T-helper 17 cell (primary cell): ENCODE results near the gene ACTN1. TPM values are rescaled to one million over a fixed set of nuclear protein-coding genes. Genes with fewer than 3 reads are reported as not detected.
A peak's percentile ranks its signal among the peaks of the same experiment; 100 is the strongest.

Experiments
- ATAC-seq: fragments of 150-1000 bp; cut with Tn5 transposase; 2 replicates; pipeline ENCODE4 v1.10.0; 2021; ENCODE audit warnings: mild to moderate bottlenecking, moderate library complexity
- DNase-seq, 3 donors: peaks; one replicate each; pipeline versions ENCODE4 v3.0.0 to v3.0.0-alpha.2; 2020 to 2021
- H3K9me3 ChIP-seq: one replicate; pipeline ENCODE4 v1.7.0; 2013; ENCODE audit warnings: low read length, mild to moderate bottlenecking; ENCODE audit not compliant: control insufficient read depth, poor library complexity, severe bottlenecking
- H3K27ac Mint-ChIP-seq: one replicate; pipeline ENCODE4 v1.8.0; 2022; ENCODE audit warnings: mild to moderate bottlenecking, moderate library complexity, mixed read lengths
- H3K27me3 Mint-ChIP-seq: one replicate; pipeline ENCODE4 v1.8.0; 2022; ENCODE audit warnings: mixed read lengths
- H3K36me3 Mint-ChIP-seq: one replicate; pipeline ENCODE4 v1.8.0; 2022; ENCODE audit warnings: low read depth, mixed read lengths
- H3K4me1 Mint-ChIP-seq: one replicate; pipeline ENCODE4 v1.8.0; 2022; ENCODE audit warnings: mild to moderate bottlenecking, mixed read lengths
- H3K4me3 Mint-ChIP-seq: one replicate; pipeline ENCODE4 v1.8.0; 2022; ENCODE audit warnings: mild to moderate bottlenecking, moderate library complexity, mixed read lengths
- total RNA-seq, 4 donors: library from RNA in 2 of 4; stranded (reverse) in 2 of 4; gene quantifications; one replicate each; pipeline ENCODE4 v1.2.3 and lab custom pipeline; 2022 to 2026

The ACTN1 gene
- total RNA-seq, 2 donors from 2014 or later: 36.8 to 88.9 TPM

DNA sequence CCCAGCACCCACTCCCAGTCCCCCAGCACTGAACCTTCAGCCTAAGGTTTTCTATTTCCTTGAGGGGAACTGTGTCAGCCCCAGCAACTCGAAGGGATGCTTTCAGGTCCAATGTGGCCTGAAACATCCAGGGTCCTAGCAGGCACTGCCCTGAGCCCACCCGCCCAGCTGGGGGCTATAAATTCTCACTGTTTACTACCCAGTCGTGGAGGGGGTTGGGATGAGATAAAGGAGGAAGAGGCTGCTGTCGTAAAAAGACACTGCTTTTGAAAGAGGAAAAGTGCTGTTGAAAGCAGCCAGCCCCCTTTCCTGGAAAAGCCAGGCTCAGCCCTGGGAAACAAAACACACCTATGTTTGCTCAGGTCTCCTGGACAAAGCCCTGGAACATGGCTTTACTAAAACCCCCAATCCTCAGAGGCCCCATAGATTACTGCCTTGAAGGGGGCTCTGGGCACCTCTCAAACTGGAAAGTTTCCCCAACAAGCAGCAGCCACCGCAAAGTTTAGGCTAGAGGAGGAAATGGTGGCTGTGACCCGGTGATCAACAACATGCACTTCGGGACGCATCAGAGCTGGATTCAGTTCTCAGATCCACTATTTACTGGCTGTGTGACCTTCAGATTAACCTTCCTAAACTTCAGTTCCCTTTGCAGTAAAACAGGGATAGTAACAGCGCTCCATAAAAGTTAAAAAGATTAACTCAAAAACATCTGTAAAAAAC, 51.0 kb downstream of the ACTN1 start:
- Mint-ChIP-seq H3K36me3 (peaks cover 4% of the 10 kb centered on the region), H3K4me1 (peaks cover 18% of the 10 kb centered on the region), H3K4me3 (no peak overlapping the region), H3K27ac (peak overlapping the region; percentile 49), H3K27me3 (no peaks in the 10 kb centered on the region)
- H3K9me3 ChIP-seq: no peaks in the 10 kb centered on the region
- DNase-seq (no peak), ATAC-seq (no peak)

DNA sequence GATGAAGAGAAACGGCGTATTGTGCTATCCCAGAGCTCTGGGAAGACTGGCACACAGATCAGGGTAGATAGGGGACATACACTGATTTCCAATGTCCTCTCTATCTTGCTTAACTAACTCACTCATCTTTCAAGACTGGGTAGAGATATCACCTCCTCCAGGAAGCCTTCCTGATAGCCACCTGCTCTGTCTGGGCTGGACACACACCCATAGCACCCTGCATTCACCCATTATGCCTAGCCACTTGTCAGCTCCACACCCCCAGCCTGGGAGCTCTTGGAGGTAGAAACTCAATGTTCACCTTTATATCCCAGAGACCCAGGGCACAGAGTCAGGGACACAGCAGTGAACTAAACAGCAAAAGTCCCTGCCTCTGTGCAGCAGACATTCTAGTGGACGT, 52.0 kb downstream of the ACTN1 start:
- no peak overlapping the region for H3K4me3 Mint-ChIP-seq
- ATAC-seq (no peak), DNase-seq (no peak)
- no peak overlapping the region for H3K27ac Mint-ChIP-seq
- no peaks in the 10 kb centered on the region for H3K27me3 Mint-ChIP-seq
- H3K4me1 Mint-ChIP-seq: peaks cover 18% of the 10 kb centered on the region
- no peaks in the 10 kb centered on the region for H3K9me3 ChIP-seq
- H3K36me3 Mint-ChIP-seq: peaks cover 7% of the 10 kb centered on the region

DNA sequence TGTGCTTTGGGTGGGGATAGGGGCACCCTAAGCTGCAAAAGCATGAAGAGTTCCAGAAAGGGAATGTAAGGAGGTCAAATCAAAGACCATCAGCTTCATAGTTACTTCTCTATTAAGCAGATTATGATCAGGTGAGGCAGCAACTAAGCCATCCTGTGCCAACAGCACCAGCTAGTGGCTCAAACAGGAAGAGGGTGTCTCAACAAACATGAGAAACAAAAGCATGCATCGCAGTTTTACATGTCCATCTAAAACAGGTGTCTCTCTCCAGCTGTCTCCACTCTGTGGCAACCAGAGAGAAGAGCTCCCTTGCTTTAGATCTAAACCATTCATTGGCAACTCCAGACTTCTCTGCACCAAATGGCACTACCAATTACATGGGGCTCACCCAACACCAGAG, 52.9 kb downstream of the ACTN1 start:
- H3K9me3 ChIP-seq: no peaks in the 10 kb centered on the region
- Mint-ChIP-seq H3K4me1 (peaks cover 15% of the 10 kb centered on the region), H3K27ac (no peak overlapping the region), H3K27me3 (no peaks in the 10 kb centered on the region), H3K4me3 (no peak overlapping the region), H3K36me3 (peaks cover 7% of the 10 kb centered on the region)
- DNase-seq (no peak), ATAC-seq (no peak)

DNA sequence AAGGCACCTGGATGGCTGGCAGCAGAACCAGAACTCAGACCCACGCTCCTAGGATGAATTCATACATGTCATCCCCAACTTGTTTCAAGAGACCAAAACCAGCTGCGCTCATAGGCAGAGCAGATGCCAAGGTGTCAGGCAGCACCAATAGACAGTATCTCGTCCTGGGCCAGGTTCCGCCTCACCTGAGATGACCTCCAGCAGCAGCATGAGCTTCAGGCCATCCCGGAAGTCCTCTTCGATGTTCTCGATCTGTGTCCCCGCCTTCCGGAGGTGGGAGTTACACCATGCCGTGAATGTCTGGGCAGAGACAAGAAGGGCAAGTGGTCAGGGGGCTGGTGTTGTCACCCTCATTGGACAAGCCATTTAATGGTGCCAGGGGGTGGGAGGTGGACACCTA, 53.7 kb downstream of the ACTN1 start:
- H3K9me3 ChIP-seq: no peaks in the 10 kb centered on the region
- no peak overlapping the region for H3K4me3 Mint-ChIP-seq
- H3K36me3 Mint-ChIP-seq: peaks cover 7% of the 10 kb centered on the region
- ATAC-seq (no peak), DNase-seq (no peak)
- H3K27me3 Mint-ChIP-seq: no peaks in the 10 kb centered on the region
- no peak overlapping the region for H3K27ac Mint-ChIP-seq
- peaks cover 13% of the 10 kb centered on the region for H3K4me1 Mint-ChIP-seq

DNA sequence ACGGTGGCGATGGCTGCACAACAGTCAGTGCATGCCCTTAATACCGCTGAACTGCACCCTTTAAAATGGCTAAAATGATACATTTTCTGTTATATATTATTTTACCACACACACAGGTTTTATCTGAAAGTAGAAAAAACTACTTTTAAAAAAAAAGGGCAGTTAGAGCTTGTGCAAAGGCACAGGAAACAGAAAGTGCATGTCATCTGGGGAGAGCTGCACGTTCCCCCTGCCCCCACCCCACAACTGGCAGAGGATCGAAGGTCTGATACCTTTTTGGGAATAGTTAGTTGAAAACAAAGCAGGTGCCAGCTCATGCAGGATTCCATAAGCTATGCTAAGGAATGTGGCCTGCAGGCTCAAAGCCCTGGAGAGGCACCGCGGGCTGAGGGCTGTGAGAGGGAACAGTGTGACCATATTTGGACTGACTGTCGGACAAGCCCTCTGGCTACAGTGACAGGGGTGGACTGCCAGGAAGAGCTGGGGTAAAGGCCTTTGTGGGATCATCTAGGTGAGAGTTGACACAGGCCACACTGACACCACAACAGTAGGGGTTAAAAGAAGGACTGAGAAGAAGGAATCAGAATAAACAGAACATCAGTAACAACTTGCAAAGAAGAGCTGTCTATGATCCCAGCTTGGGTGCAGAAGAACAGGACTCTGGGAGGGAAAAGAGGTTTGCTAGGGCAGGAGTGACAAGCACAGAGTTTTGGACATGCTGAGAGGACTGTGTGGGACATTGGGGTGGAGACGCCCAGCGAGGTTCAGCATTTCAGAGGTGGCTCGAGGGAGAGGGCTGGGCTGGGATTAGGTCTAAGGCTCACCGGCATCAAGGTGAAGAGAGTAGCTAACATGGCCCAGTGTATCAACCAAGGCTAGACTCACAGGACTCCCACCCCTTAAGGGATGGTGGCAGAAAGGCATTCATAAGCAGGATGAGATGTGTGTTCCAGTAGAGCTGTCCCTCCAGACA, 54.6 kb downstream of the ACTN1 start:
- Mint-ChIP-seq H3K36me3 (peaks cover 7% of the 10 kb centered on the region), H3K4me1 (peaks cover 10% of the 10 kb centered on the region), H3K27me3 (no peaks in the 10 kb centered on the region), H3K27ac (no peak overlapping the region), H3K4me3 (no peak overlapping the region)
- ATAC-seq (no peak), DNase-seq (no peak)
- H3K9me3 ChIP-seq: no peaks in the 10 kb centered on the region

DNA sequence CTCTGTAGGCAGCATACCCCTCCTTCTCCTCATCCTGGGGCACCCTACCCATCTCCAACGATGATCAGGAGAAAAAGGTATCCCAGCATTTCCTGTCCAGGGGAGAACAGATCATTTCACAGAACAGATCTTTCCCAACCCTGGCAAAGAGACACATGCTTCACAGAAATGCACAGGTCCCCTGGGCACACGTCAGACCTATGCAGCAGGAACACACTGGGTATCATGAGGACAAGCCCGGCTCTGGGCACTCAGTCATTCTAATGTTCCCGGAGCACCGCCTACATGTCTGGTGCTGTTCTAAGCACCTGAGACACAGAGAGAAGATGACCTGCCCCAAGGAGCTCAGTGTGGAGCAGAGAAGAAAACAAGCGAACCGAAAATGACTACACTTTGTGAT, 56.2 kb downstream of the ACTN1 start:
- no peaks in the 10 kb centered on the region for H3K27me3 Mint-ChIP-seq
- H3K36me3 Mint-ChIP-seq: peaks cover 9% of the 10 kb centered on the region
- no peaks in the 10 kb centered on the region for H3K9me3 ChIP-seq
- H3K27ac Mint-ChIP-seq: peak overlapping the region; percentile 78
- no peak overlapping the region for H3K4me3 Mint-ChIP-seq
- no peak for ATAC-seq
- no peak for DNase-seq
- peaks cover 10% of the 10 kb centered on the region for H3K4me1 Mint-ChIP-seq

DNA sequence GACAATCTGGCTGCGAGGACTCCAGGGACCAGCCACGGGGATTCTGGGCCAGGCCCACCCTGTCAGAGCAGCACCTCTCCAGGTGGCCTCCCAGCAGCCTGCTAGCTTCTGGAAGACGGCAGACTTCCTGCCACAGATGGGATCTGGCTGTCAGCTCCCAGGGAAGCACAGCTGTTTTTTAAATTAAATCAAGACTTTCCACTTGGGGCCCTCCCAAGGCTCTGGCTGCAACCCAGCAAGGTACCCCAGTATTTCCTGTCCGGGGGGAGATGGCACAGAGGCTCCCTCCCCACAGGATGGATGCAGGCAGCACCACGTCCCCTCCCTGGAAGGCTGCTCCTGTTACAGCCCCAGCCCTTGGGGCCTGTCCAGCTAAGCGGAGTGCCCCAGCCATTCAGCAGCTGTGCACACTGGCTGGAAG, 56.9 kb downstream of the ACTN1 start:
- H3K27me3 Mint-ChIP-seq: no peaks in the 10 kb centered on the region
- peaks cover 10% of the 10 kb centered on the region for H3K4me1 Mint-ChIP-seq
- no peak for ATAC-seq
- no peak overlapping the region for H3K4me3 Mint-ChIP-seq
- H3K36me3 Mint-ChIP-seq: peaks cover 9% of the 10 kb centered on the region
- DNase-seq: no peak
- H3K27ac Mint-ChIP-seq: no peak overlapping the region
- H3K9me3 ChIP-seq: no peaks in the 10 kb centered on the region

DNA sequence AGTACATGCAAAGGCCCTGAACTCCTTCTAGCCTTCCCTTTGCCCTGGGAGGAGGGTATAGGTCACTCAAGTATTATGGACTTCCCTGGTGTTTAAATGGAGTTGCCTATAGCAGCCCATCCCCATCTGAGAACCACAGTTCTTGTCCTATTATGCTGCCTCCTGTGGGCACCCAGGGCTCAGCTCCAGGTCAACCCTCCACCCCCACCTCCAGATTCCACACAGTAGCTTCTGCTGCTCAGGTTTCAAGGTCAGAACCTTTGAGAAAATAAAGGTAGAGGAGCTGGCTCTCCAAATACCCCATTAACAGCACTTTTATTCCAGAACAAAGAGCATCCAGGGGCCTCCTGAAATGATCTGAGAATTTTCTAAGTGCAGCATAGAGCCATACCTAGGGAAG, 57.4 kb downstream of the ACTN1 start:
- no peak overlapping the region for H3K27ac Mint-ChIP-seq
- no peaks in the 10 kb centered on the region for H3K27me3 Mint-ChIP-seq
- DNase-seq (no peak), ATAC-seq (no peak)
- H3K9me3 ChIP-seq: no peaks in the 10 kb centered on the region
- H3K4me3 Mint-ChIP-seq: no peak overlapping the region
- peaks cover 14% of the 10 kb centered on the region for H3K4me1 Mint-ChIP-seq
- H3K36me3 Mint-ChIP-seq: peaks cover 13% of the 10 kb centered on the region

DNA sequence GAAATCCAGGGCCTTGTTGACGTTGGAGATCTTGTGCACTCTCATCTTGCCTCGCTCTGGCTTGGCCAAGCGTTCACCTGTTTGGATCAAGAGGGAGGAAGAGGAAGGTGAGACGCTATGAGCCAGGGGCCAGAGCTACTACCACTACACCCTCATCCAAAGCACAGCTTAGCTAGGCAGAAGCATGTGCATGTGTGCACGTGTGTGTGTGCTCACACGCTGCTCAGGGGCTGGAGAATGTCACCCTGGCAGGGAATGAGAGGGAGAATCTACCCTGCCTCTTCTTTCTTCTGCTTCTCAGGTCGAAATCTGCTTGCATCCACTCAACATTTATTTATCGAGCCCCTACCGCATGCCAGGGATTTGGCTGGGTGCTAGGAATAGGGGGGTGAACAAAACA, 58.1 kb downstream of the ACTN1 start:
- Mint-ChIP-seq H3K4me1 (peaks cover 14% of the 10 kb centered on the region), H3K27ac (no peak overlapping the region), H3K36me3 (peaks cover 13% of the 10 kb centered on the region)

DNA sequence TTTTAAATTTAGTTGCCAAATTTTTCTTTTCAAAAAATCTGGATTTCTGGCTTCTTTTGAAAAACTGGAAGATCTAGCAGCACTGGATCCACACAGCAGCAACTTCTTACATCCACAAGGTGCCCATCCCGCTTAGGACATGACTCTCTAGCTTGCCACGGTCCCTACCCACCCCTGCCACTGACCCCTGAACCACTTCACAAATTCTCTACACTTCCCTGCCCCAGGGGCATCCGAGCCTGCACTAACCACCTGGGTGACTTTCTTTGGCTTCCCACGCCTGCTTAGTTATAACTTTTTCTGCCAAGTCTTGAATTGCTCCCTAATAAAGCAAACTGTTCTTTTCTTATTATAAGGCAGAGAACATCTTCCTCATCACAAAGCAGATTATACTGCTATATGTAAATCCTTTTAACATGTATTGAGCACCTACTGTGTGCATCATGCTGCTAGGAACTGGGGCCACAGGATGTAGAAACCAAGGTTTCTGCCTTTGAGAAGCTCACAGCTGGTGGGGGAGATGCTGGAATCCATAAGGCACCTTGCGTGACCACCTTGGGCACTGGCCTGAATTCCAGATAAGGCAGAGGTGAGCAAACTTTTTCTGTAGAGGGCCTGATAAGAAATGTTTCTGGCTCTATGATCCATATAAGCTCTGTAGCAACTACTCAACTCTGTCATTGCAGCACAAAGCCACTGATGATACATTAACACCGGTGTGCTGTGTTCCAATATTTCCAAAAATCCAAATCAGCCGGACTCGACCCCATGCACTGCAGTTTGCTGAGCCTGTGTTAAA, 59.8 kb downstream of the ACTN1 start:
- Mint-ChIP-seq H3K36me3 (peaks cover 10% of the 10 kb centered on the region), H3K27ac (no peak overlapping the region), H3K27me3 (no peaks in the 10 kb centered on the region), H3K4me3 (no peak overlapping the region), H3K4me1 (peaks cover 12% of the 10 kb centered on the region)
- no peak for DNase-seq
- H3K9me3 ChIP-seq: no peaks in the 10 kb centered on the region
- no peak for ATAC-seq

More for the DNA sequence above, 58.1 kb downstream of the ACTN1 start:
- DNase-seq (no peak), ATAC-seq (no peak)
- H3K27me3 Mint-ChIP-seq: no peaks in the 10 kb centered on the region
- H3K9me3 ChIP-seq: no peaks in the 10 kb centered on the region
- no peak overlapping the region for H3K4me3 Mint-ChIP-seq

DNA sequence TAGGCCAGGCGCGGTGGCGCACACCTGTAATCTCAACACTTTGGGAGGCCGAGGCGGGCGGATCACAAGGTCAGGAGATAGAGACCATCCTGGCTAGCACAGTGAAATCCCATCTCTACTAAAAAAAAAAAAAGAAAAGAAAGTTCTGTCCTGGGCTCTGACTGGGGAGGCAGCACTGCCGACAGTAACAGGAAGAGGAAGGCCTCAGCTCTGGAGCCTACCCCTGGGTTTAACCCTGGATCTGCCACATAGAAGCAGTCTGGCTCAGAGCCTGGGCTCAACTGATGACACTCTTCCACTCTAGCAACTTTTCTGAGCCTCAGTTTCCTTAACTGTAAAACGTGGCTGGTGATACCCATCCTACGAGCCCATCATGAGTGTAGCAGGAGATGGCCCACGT, 60.5 kb downstream of the ACTN1 start:
- no peak for ATAC-seq

DNA sequence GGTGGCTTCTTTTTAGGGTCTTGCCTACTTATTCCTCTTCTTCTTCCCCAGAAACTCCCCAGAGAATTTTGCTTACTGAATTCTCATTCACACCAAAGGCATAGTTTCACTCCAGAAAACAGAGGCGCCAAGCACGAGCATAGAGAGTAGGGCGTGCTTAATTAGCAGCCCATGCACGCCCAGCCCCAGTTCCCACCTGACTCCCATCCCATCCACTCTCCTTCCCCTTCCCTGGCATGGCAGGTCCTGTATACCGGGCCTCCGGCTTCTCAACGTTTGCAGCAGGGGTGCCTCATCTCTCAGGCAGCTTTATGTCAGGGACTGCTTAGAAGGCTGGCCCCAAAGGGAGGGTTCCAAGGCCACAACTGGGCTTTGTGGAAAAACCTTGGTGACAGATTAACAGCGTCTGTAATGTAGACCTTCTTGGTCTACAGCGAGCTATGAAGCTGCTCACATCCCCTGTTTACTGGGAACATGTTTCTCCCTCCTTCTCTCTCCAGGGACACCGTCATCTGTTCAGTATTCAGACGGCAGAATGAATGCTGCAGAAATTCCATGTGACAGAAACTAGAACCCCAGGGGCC, 62.7 kb downstream of the ACTN1 start:
- peak overlapping the region; percentile 75 for H3K27ac Mint-ChIP-seq
- no peaks in the 10 kb centered on the region for H3K27me3 Mint-ChIP-seq
- H3K36me3 Mint-ChIP-seq: peaks cover 7% of the 10 kb centered on the region
- no peak overlapping the region for H3K4me3 Mint-ChIP-seq
- H3K4me1 Mint-ChIP-seq: peaks cover 9% of the 10 kb centered on the region
- DNase-seq (no peak), ATAC-seq (no peak)
- H3K9me3 ChIP-seq: no peaks in the 10 kb centered on the region

More for the DNA sequence above, 60.5 kb downstream of the ACTN1 start:
- no peak overlapping the region for H3K27ac Mint-ChIP-seq
- peaks cover 10% of the 10 kb centered on the region for H3K36me3 Mint-ChIP-seq
- H3K4me1 Mint-ChIP-seq: peaks cover 12% of the 10 kb centered on the region
- DNase-seq: no peak
- no peak overlapping the region for H3K4me3 Mint-ChIP-seq
- no peaks in the 10 kb centered on the region for H3K27me3 Mint-ChIP-seq
- H3K9me3 ChIP-seq: no peaks in the 10 kb centered on the region

DNA sequence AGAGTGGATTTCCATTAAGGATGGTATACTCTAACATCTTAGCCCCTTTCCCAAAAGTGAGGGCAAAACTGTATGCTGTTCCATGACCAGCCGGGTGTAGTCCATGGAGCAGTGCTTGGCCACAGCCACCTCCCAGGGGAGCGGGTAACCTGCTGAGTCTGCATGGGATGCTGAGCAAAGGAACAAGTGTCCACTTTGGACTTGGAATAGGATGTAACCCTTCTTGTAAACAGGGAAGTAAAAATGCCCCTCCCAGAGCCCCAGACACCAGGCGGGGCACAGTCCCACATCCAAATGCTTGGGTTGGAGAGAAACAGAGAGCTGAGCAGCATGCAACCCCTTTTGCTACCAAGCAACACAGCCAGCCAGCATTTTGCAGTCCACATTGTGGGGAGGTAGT, 65.6 kb downstream of the ACTN1 start:
- H3K9me3 ChIP-seq: no peaks in the 10 kb centered on the region
- peaks cover 8% of the 10 kb centered on the region for H3K4me1 Mint-ChIP-seq
- H3K36me3 Mint-ChIP-seq: peaks cover 4% of the 10 kb centered on the region
- peak overlapping the region; percentile 73 for H3K27ac Mint-ChIP-seq
- no peaks in the 10 kb centered on the region for H3K27me3 Mint-ChIP-seq
- H3K4me3 Mint-ChIP-seq: no peak overlapping the region
- ATAC-seq (no peak), DNase-seq (no peak)
